Measurements from ENCODE around the gene BRD1. TPM values are rescaled to one million over a fixed set of nuclear protein-coding genes. Genes with fewer than 3 reads are reported as not detected.

The BRD1 gene
- polyA plus RNA-seq, 3 donors, result 0.61 to 13.8 (median 0.86) TPM

- Histone ChIP-seq H3K4me3 (replicated peaks in 1 of 3; ENCODE audit: low read depth in 2 of 3, low read length in 3 of 3) (no peak overlapping the region), H4K20me1 (ENCODE audit: insufficient read depth, low read length) (peaks cover 94% of the 10 kb centered on the region), H3K4me1 (ENCODE audit: control insufficient read depth in 1 of 2, insufficient read depth in 2 of 2, low read length in 2 of 2) (no peaks in the 10 kb centered on the region), H3K9ac (ENCODE audit: insufficient read depth, low read length, poor library complexity, severe bottlenecking) (no peak overlapping the region), H3K9me3 (replicated peaks in 1 of 2; ENCODE audit: control insufficient read depth in 1 of 2, insufficient read depth in 1 of 2, low read length in 2 of 2) (no peaks in the 10 kb centered on the region), H3K4me2 (replicated peaks; ENCODE audit: extremely low read depth, low read length, poor library complexity, severe bottlenecking) (no peak overlapping the region), H3K27me3 (ENCODE audit: control insufficient read depth in 2 of 2, insufficient read depth in 2 of 2, low read length in 2 of 2) (no peaks in the 10 kb centered on the region), H3K36me3 (replicated peaks in 1 of 2; ENCODE audit: control insufficient read depth in 1 of 2, insufficient read depth in 2 of 2, low read length in 2 of 2) (peaks cover 88 to 94% of the 10 kb centered on the region in 2 donors), H3K79me2 (ENCODE audit: insufficient read depth, low read length) (peaks cover 64% of the 10 kb centered on the region), H3K27ac (ENCODE audit: low read depth in 1 of 2, low read length in 2 of 2) (no peak overlapping the region), H2AFZ (ENCODE audit: insufficient read depth, low read depth, low read length, poor library complexity, severe bottlenecking) (no peak overlapping the region)
- Mint-ChIP-seq H3K27ac (no peak overlapping the region), H3K9me3 (no peaks in the 10 kb centered on the region), H3K4me1 (no peaks in the 10 kb centered on the region), H3K36me3 (peaks cover 74 to 91% of the 10 kb centered on the region in 2 donors), H3K27me3 (ENCODE audit: low read depth in 3 of 3) (peaks cover 0 to 4% (median 0%) of the 10 kb centered on the region in 3 donors), H3K4me3 (no peak overlapping the region)
- intact Hi-C loops (cut with micrococcal nuclease), result no loop called here
- WGBS (ENCODE audit: insufficient coverage), result over 99% methylated on average over 13 of the region's 22 CpGs
- DNase-seq, result no peak
- TF ChIP-seq CTCF (IDR thresholded peaks at IDR 0.05), result no peak
Measured at GRCh38 chr22:49797706-49798105, 30.0 kb downstream of the BRD1 start.

- H3K36me3 ChIP-seq (replicated peaks in 1 of 2; ENCODE audit: control insufficient read depth in 1 of 2, insufficient read depth in 2 of 2, low read length in 2 of 2), result peaks cover 94 to 99% of the 10 kb centered on the region in 2 donors
- no peaks in the 10 kb centered on the region for H3K9me3 Mint-ChIP-seq
- peaks cover 80 to 96% of the 10 kb centered on the region in 2 donors for H3K36me3 Mint-ChIP-seq
- WGBS (ENCODE audit: insufficient coverage), result 98% methylated on average over 25 of the region's 25 CpGs
- H3K4me2 ChIP-seq (replicated peaks; ENCODE audit: extremely low read depth, low read length, poor library complexity, severe bottlenecking), result no peak overlapping the region
- H3K79me2 ChIP-seq (ENCODE audit: insufficient read depth, low read length), result peaks cover 69% of the 10 kb centered on the region
- H3K4me1 ChIP-seq (ENCODE audit: control insufficient read depth in 1 of 2, insufficient read depth in 2 of 2, low read length in 2 of 2), result no peaks in the 10 kb centered on the region
- H3K27ac ChIP-seq (ENCODE audit: low read depth in 1 of 2, low read length in 2 of 2), result no peak overlapping the region
- no peak overlapping the region for H3K9ac ChIP-seq (ENCODE audit: insufficient read depth, low read length, poor library complexity, severe bottlenecking)
- intact Hi-C loops (cut with micrococcal nuclease), result no loop called here
- no peak for TF ChIP-seq CTCF (IDR thresholded peaks at IDR 0.05)
- no peaks in the 10 kb centered on the region for H3K4me1 Mint-ChIP-seq
- no peak overlapping the region for H2AFZ ChIP-seq (ENCODE audit: insufficient read depth, low read depth, low read length, poor library complexity, severe bottlenecking)
- H3K27me3 ChIP-seq (ENCODE audit: control insufficient read depth in 2 of 2, insufficient read depth in 2 of 2, low read length in 2 of 2), result no peaks in the 10 kb centered on the region
- H3K27me3 Mint-ChIP-seq (ENCODE audit: low read depth in 3 of 3), result peaks cover 0 to 4% (median 0%) of the 10 kb centered on the region in 3 donors
- no peak overlapping the region for H3K27ac Mint-ChIP-seq
- H3K4me3 ChIP-seq (replicated peaks in 1 of 3; ENCODE audit: low read depth in 2 of 3, low read length in 3 of 3), result no peak overlapping the region
- DNase-seq, result no peak
- peaks cover 96% of the 10 kb centered on the region for H4K20me1 ChIP-seq (ENCODE audit: insufficient read depth, low read length)
- no peaks in the 10 kb centered on the region for H3K9me3 ChIP-seq (replicated peaks in 1 of 2; ENCODE audit: control insufficient read depth in 1 of 2, insufficient read depth in 1 of 2, low read length in 2 of 2)
- H3K4me3 Mint-ChIP-seq, result no peak overlapping the region
Measured at GRCh38 chr22:49796596-49797270, 30.9 kb downstream of the BRD1 start.

All from CD14-positive monocyte (primary cell).